Activated gamma-delta T cell (primary cell): ENCODE data around the gene SARDH.
"Not testable (repeated sequence)": the region's sequence is repeated elsewhere in the genome, so short reads cannot be mapped to it uniquely, and the experiment has no call there.

Experiments used
- DNase-seq: peaks from one replicate; lab custom pipeline; 2025; lab: John Stamatoyannopoulos, UW

Gene SARDH

GRCh38 chr9:133775951-133776905 is 38.1 kb upstream of the SARDH start:
- no peak for DNase-seq

GRCh38 chr9:133775291-133775690 is 37.1 kb upstream of the SARDH start:
- no peak for DNase-seq

GRCh38 chr9:133774799-133775198 is 36.6 kb upstream of the SARDH start:
- no peak for DNase-seq

- DNase-seq: no peak
Measured at GRCh38 chr9:133773889-133774655, 35.9 kb upstream of the SARDH start.

GRCh38 chr9:133772581-133772980 is 34.4 kb upstream of the SARDH start:
- no peak for DNase-seq

GRCh38 chr9:133771486-133772482 is 33.6 kb upstream of the SARDH start:
- no peak for DNase-seq

GRCh38 chr9:133770076-133770777 is 32.1 kb upstream of the SARDH start:
- DNase-seq: no peak

- no peak for DNase-seq
Measured at GRCh38 chr9:133769511-133770075, 31.4 kb upstream of the SARDH start.

GRCh38 chr9:133768859-133769510 is 30.8 kb upstream of the SARDH start:
- DNase-seq: no peak

- DNase-seq: no peak
Measured at GRCh38 chr9:133768371-133768858, 30.3 kb upstream of the SARDH start.

- DNase-seq: no peak
Measured at GRCh38 chr9:133767625-133768024, 29.5 kb upstream of the SARDH start.

- no peak for DNase-seq
Measured at GRCh38 chr9:133767008-133767407, 28.9 kb upstream of the SARDH start.

- DNase-seq: not testable (repeated sequence)
Measured at GRCh38 chr9:133766234-133766633, 28.1 kb upstream of the SARDH start.

GRCh38 chr9:133763272-133764183 is 25.4 kb upstream of the SARDH start:
- DNase-seq: no peak

- no peak for DNase-seq
Measured at GRCh38 chr9:133762488-133763271, 24.5 kb upstream of the SARDH start.

- DNase-seq: no peak
Measured at GRCh38 chr9:133761641-133762248, 23.6 kb upstream of the SARDH start.

- DNase-seq: no peak
Measured at GRCh38 chr9:133760713-133761290, 22.6 kb upstream of the SARDH start.
